ENCODE results near the gene DPH3.

DNA sequence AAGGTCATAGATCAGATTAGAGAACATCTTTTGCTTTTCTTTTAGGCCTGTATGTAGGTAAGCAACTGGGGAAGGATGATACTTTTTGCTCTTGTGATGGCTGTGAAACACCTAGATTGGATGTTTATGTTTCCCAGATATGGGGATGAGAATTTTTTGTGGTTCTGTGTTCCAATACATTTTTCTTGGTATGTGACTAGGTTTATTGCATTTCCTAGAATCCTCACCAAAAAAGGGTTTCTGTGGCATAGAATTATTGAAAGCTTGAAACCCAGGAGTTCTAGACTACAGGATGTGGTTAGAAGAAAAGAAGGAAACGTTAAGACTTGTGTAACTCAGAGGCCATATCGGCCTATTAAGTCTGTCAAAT lies 26.1 kb upstream of the DPH3 start:
- TF ChIP-seq POLR2A (IDR thresholded peaks at IDR 0.05): no peak
- no peak for TF ChIP-seq CTCF (IDR thresholded peaks at IDR 0.05)
